BJ (cell line): ENCODE results near the gene IBA57. TPM values are rescaled to one million over a fixed set of nuclear protein-coding genes. Genes with fewer than 3 reads are reported as not detected.
"Not testable (repeated sequence)": the region's sequence is repeated elsewhere in the genome, so short reads cannot be mapped to it uniquely, and the experiment has no call there.

Source experiments
- CTCF ChIA-PET: fragments of 350-600 bp; formaldehyde crosslinking; extraction: SDS; loops from one replicate; lab custom pipeline; 2021; ENCODE audit warnings: antibody characterized with exemption, inconsistent platforms; lab: Yijun Ruan, JAX
- POLR2A ChIA-PET: fragments of 300-600 bp; sonication (Branson Sonifier 250); formaldehyde crosslinking; extraction: SDS; loops from one replicate; lab custom pipeline; 2021; ENCODE audit warnings: antibody characterized with exemption; lab: Charles Lee
- DNase-seq: peaks from one replicate; pipeline ENCODE4 v3.0.0-alpha.2; 2011; ENCODE audit warnings: low read depth
- H3K27me3 ChIP-seq: 2 replicates; pipeline ENCODE4 v1.6.0; 2011; ENCODE audit warnings: low read length; ENCODE audit not compliant: control insufficient read depth, insufficient read depth
- H3K36me3 ChIP-seq: 2 replicates; pipeline ENCODE4 v1.5.1; 2011; ENCODE audit warnings: low read length; ENCODE audit not compliant: control insufficient read depth, insufficient read depth
- H3K4me3 ChIP-seq: 2 replicates; pipeline ENCODE4 v1.5.1; 2011; ENCODE audit warnings: low read depth, mild to moderate bottlenecking, control low read depth, low read length
- polyA plus RNA-seq: library from polyadenylated mRNA; depleted of rRNA; stranded (reverse); fragments of >200 nt; gene quantifications from 2 replicates; pipeline ENCODE4 v1.2.3, GENCODE V29; 2011
- TF ChIP-seq, protein P1 (sequence below): IDR thresholded peaks from 2 replicates; pipeline ENCODE4 v1.5.1; 2011; ENCODE audit warnings: low read depth, mild to moderate bottlenecking, control low read depth, inconsistent platforms, low read length, moderate library complexity; ENCODE audit not compliant: insufficient read depth

The IBA57 gene
- polyA plus RNA-seq, 1 experiment = 2.8 TPM

DNA sequence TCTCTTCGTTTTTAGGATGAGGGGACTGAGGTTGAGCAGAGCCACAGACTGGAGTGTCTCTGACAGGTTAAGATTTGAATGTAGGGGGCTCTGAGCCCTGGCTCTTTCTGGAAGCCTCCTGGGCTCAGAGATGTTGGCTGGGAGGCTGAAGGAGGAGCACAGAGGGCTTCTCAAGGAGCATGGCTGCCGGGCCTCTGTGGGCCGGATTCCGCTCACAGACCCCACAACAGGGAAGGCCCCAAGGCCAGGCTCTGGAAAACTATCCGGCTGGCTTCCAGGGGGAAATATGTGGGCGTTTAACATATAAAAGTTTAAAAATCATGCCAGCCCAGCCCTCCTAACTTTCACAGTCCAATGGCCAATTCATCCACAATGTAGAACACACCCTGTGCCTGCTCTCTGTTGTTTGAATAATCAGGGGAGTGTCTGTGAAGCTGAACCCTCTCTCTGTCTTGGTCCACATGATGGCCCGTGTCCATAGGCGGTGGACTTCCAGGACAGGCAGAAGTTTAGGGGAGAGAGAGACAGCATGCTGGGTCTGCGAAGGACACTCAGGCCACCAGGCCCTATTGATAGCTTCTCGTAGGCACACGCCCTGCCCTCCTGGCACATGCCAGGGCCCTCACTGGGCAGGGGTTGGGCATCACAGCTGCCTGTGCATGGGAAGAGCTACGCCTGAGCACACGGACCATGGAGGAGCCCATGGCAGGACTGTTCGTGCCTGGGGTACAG, 53.1 kb downstream of the IBA57 start:
- Histone ChIP-seq H3K36me3 (peaks cover 10% of the 10 kb centered on the region), H3K4me3 (no peak overlapping the region), H3K27me3 (no peaks in the 10 kb centered on the region)
- DNase-seq = no peak
- CTCF ChIA-PET = interaction anchor here (0.6 to 3.0 kb wide), 3 partner anchors 10 to 40 kb away, joined by 3 to 30 read pairs (median 3); no protein-coding TSS in a partner anchor
- POLR2A ChIA-PET = no interaction called here
- TF ChIP-seq, protein P1, sequence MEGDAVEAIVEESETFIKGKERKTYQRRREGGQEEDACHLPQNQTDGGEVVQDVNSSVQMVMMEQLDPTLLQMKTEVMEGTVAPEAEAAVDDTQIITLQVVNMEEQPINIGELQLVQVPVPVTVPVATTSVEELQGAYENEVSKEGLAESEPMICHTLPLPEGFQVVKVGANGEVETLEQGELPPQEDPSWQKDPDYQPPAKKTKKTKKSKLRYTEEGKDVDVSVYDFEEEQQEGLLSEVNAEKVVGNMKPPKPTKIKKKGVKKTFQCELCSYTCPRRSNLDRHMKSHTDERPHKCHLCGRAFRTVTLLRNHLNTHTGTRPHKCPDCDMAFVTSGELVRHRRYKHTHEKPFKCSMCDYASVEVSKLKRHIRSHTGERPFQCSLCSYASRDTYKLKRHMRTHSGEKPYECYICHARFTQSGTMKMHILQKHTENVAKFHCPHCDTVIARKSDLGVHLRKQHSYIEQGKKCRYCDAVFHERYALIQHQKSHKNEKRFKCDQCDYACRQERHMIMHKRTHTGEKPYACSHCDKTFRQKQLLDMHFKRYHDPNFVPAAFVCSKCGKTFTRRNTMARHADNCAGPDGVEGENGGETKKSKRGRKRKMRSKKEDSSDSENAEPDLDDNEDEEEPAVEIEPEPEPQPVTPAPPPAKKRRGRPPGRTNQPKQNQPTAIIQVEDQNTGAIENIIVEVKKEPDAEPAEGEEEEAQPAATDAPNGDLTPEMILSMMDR = no peak

DNA sequence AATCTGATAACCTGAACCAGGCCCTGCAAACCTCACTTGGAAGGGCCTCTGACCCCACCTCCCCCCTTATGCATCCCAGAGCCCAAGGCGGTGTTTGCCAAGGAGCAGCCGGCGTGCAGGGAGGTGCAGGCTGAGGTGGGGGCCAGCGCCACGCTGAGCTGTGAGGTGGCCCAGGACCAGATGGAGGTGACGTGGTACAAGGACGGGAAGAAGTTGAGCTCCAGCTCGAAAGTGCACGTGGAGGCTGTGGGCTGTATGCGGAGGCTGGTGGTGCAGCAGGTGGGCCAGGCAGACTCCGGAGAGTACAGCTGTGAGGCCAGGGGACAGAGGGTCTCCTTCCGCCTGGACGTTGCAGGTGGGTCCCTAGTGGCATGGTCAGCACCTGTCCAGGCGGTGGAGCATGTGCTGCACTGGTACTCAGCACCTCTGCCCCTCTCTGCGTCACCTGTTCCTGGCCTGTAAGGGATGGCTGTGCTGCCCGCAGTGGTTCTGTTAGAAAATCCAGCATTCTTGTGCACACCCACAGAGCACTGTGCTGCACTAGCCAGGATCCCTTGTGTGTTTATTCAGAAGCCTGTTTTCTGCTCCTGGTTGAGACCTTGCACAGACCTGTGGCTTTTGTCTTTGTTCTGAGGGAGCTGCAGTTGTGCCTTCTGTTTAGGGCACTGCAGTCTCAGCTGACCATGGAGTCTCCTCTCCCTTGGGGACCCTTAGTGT, 53.8 kb downstream of the IBA57 start:
- ChIA-PET CTCF (interaction anchor here (0.5 to 3.0 kb wide), 2 partner anchors 9 to 83 kb away, joined by 4 to 30 read pairs; no protein-coding TSS in a partner anchor), POLR2A (no interaction called here)
- DNase-seq = no peak
- Histone ChIP-seq H3K36me3 (peaks cover 10% of the 10 kb centered on the region), H3K4me3 (no peak overlapping the region), H3K27me3 (no peaks in the 10 kb centered on the region)
- TF ChIP-seq, protein P1 = no peak

DNA sequence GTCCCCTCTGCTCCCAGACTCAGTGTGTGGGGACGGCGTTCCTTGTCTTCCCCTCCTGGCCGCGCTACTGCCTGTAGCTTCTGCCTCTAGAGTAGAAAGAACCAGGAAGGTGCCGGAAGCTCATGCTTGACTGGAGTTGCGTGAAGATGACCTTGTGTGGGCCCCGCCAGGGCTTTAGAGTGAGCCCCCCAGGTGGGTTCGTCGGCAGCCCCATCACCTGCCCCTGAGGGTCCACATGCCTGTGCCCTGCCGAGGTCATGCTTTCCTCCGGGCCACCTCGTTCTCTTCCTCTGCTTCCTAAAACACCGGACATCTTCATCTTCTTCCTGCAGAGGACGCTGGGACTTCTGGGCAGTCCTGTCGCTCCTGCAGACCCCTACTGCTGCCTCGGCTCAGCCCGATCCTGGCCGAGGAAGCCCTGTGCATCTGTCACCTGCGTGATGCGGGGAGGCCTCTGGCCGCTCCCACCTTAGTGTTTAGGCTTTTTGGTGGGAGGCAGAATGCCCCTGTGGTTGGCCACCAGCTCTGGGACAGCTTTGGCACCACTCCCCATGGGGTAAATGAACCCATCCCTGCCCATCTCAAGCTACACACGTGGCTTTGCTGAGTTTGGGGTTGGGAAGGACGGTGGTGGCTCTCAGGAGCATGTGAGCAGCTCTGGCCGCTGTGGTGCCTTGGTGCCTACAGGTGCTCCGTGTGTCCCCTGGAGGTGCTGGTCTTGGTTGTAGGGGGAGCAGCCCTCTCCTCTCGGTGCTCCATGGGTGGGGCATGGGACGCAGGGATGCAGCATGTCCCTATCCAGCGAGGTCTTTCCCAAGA, 54.6 kb downstream of the IBA57 start:
- TF ChIP-seq, protein P1 = no peak
- ChIA-PET CTCF (interaction anchor here (3.0 kb wide), 1 partner anchor 8 kb away, joined by 30 read pairs; no protein-coding TSS in a partner anchor), POLR2A (no interaction called here)
- DNase-seq = no peak
- Histone ChIP-seq H3K36me3 (peaks cover 11% of the 10 kb centered on the region), H3K4me3 (no peak overlapping the region), H3K27me3 (no peaks in the 10 kb centered on the region)

DNA sequence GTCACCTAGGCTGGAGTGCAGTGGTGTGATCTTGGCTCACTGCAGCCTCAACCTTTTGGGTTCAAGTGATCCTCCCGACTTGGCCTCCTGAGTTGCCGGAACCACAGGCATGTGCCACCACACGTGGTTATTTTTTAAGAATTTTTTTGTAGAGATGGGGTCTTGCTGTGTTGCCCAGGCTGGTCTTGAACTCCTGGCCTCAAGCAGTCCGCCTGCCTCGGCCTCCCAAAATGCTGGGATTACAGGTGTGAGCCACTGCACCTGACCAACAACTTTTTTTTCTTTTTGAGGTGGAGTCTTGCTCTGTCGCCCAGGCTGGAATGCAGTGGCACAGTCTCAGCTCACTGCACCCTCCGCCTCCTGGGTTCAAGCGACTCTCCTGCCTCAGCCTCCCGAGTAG, 55.5 kb downstream of the IBA57 start:
- H3K4me3 ChIP-seq, DNase-seq, CTCF ChIA-PET, POLR2A ChIA-PET, H3K27me3 ChIP-seq: not testable (repeated sequence)
- peaks cover 12% of the 10 kb centered on the region for H3K36me3 ChIP-seq

DNA sequence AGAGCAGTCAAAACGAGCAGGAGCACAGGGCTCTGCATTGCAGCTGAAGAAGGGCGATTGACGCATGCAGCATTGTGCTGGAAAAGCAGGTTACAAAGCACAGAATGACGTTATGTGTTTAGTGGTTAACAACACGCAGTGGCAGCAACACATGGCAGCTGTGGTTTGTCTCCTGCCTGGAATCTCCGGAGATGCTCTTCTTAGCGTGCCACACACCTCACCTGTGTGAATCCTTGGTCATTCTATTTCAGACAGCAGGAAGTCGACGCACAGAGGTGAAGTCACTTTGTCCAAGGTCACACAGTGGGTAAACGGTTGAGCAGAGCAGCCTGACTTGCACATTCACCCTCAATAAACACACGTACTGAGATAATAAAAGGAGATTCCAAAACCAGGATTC, 56.9 kb downstream of the IBA57 start:
- Histone ChIP-seq H3K27me3 (no peaks in the 10 kb centered on the region), H3K4me3 (no peak overlapping the region), H3K36me3 (peaks cover 12% of the 10 kb centered on the region)
- DNase-seq = no peak
- POLR2A ChIA-PET = no interaction called here
- CTCF ChIA-PET = no interaction called here
- TF ChIP-seq, protein P1 = no peak
